ENCODE results near the gene OOEP. TPM values are rescaled to one million over a fixed set of nuclear protein-coding genes. Genes with fewer than 3 reads are reported as not detected.

OOEP gene
- total RNA-seq, 1 experiment from 2014 or later = 1.1 TPM

- TF ChIP-seq PREB (CRISPR knock-in tag; IDR thresholded peaks at IDR 0.05; ENCODE audit: borderline replicate concordance) (no peak), ZNF138 (CRISPR knock-in tag; conservative IDR thresholded peaks at IDR 0.05) (no peak), GRHL2 (CRISPR knock-in tag; IDR thresholded peaks at IDR 0.05; ENCODE audit: insufficient replicate concordance, severe bottlenecking) (no peak), STAT6 (CRISPR knock-in tag; conservative IDR thresholded peaks at IDR 0.05; ENCODE audit: low read depth) (no peak), FOXJ3 (CRISPR knock-in tag; IDR thresholded peaks at IDR 0.05; ENCODE audit: borderline replicate concordance) (no peak), GABPB1 (CRISPR knock-in tag; IDR thresholded peaks at IDR 0.05) (no peak), SMAD4 (CRISPR knock-in tag; IDR thresholded peaks at IDR 0.05) (no peak), SP1 (CRISPR knock-in tag; conservative IDR thresholded peaks at IDR 0.05) (peak; percentile 63; the same call in 1 of the 2 replicates), ZNF263 (CRISPR knock-in tag; IDR thresholded peaks at IDR 0.05; ENCODE audit: low read depth) (no peak), HMGA2 (CRISPR knock-in tag; IDR thresholded peaks at IDR 0.05) (no peak), ELF4 (CRISPR knock-in tag; IDR thresholded peaks at IDR 0.05; ENCODE audit: low read depth) (no peak), ZNF512 (CRISPR knock-in tag; IDR thresholded peaks at IDR 0.05; ENCODE audit: borderline replicate concordance) (no peak), ESRRA (CRISPR knock-in tag; IDR thresholded peaks at IDR 0.05; ENCODE audit: borderline replicate concordance) (no peak), CBFB (CRISPR knock-in tag; IDR thresholded peaks at IDR 0.05; ENCODE audit: low read depth) (no peak), CREB1 (CRISPR knock-in tag; IDR thresholded peaks at IDR 0.05) (no peak)
- TF ChIP-seq, protein P1, sequence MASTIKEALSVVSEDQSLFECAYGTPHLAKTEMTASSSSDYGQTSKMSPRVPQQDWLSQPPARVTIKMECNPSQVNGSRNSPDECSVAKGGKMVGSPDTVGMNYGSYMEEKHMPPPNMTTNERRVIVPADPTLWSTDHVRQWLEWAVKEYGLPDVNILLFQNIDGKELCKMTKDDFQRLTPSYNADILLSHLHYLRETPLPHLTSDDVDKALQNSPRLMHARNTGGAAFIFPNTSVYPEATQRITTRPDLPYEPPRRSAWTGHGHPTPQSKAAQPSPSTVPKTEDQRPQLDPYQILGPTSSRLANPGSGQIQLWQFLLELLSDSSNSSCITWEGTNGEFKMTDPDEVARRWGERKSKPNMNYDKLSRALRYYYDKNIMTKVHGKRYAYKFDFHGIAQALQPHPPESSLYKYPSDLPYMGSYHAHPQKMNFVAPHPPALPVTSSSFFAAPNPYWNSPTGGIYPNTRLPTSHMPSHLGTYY (CRISPR knock-in tag; IDR thresholded peaks at IDR 0.05) = no peak
- TF ChIP-seq, protein P2, sequence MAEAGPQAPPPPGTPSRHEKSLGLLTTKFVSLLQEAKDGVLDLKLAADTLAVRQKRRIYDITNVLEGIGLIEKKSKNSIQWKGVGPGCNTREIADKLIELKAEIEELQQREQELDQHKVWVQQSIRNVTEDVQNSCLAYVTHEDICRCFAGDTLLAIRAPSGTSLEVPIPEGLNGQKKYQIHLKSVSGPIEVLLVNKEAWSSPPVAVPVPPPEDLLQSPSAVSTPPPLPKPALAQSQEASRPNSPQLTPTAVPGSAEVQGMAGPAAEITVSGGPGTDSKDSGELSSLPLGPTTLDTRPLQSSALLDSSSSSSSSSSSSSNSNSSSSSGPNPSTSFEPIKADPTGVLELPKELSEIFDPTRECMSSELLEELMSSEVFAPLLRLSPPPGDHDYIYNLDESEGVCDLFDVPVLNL (CRISPR knock-in tag; IDR thresholded peaks at IDR 0.05; ENCODE audit: borderline replicate concordance, low read depth) = no peak
Observed at GRCh38 chr6:73388800-73389512, 19.3 kb upstream of the OOEP start (continued).

DNA sequence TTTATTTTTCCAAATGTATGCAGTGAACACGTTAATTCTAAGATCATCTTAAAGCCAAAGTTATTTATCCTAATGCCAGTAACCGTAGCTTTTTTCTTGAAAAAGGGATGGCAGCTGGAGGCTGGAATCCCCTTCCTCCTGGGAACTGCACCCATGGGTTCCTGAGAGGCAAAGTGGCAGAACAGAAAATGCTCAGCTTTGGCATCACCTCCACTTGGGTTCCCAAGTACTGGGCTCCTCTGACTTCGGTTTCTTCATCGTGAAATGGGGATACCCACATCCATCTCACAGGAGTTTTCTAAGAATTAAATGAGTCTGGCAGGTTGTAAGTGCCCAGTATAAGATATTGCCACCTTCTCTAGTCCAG lies 18.7 kb upstream of the OOEP start:
- peaks cover 12% of the 10 kb centered on the region for H3K27me3 Mint-ChIP-seq (ENCODE audit: low read depth)
- peak overlapping the region; percentile 60; the same call in 1 of the 2 replicates for H3K27ac Mint-ChIP-seq
- no peaks in the 10 kb centered on the region for H3K36me3 Mint-ChIP-seq
- no peak for ATAC-seq
- DNase-seq (ENCODE audit: low spot score) = no peak
- H3K4me1 Mint-ChIP-seq = peaks cover 29% of the 10 kb centered on the region
- CTCF ChIA-PET = interaction anchor here (0.6 to 3.3 kb wide), 30 partner anchors 9 to 772 kb away, joined by 3 to 67 read pairs (median 5); partner anchors contain the start of genes CGAS, MTO1 and OOEP
- no peaks in the 10 kb centered on the region for H3K9me3 Mint-ChIP-seq
- POLR2A ChIA-PET = interaction anchor here (0.7 to 1.3 kb wide), 8 partner anchors 11 to 265 kb away, joined by 3 to 9 read pairs (median 3); partner anchors contain the start of gene KHDC1
- peak overlapping the region; percentile 72 for H3K4me3 Mint-ChIP-seq
- TF ChIP-seq ELF4 (CRISPR knock-in tag; IDR thresholded peaks at IDR 0.05; ENCODE audit: low read depth) (no peak), SOX15 (CRISPR knock-in tag; IDR thresholded peaks at IDR 0.05) (no peak), JUN (CRISPR knock-in tag; IDR thresholded peaks at IDR 0.05) (no peak), JAZF1 (CRISPR knock-in tag; IDR thresholded peaks at IDR 0.05) (no peak), NFE2L1 (CRISPR knock-in tag; IDR thresholded peaks at IDR 0.05) (no peak), TP53 (CRISPR knock-in tag; IDR thresholded peaks at IDR 0.05) (no peak)
- TF ChIP-seq, protein P3, sequence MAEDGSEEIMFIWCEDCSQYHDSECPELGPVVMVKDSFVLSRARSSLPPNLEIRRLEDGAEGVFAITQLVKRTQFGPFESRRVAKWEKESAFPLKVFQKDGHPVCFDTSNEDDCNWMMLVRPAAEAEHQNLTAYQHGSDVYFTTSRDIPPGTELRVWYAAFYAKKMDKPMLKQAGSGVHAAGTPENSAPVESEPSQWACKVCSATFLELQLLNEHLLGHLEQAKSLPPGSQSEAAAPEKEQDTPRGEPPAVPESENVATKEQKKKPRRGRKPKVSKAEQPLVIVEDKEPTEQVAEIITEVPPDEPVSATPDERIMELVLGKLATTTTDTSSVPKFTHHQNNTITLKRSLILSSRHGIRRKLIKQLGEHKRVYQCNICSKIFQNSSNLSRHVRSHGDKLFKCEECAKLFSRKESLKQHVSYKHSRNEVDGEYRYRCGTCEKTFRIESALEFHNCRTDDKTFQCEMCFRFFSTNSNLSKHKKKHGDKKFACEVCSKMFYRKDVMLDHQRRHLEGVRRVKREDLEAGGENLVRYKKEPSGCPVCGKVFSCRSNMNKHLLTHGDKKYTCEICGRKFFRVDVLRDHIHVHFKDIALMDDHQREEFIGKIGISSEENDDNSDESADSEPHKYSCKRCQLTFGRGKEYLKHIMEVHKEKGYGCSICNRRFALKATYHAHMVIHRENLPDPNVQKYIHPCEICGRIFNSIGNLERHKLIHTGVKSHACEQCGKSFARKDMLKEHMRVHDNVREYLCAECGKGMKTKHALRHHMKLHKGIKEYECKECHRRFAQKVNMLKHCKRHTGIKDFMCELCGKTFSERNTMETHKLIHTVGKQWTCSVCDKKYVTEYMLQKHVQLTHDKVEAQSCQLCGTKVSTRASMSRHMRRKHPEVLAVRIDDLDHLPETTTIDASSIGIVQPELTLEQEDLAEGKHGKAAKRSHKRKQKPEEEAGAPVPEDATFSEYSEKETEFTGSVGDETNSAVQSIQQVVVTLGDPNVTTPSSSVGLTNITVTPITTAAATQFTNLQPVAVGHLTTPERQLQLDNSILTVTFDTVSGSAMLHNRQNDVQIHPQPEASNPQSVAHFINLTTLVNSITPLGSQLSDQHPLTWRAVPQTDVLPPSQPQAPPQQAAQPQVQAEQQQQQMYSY (CRISPR knock-in tag; IDR thresholded peaks at IDR 0.05) = no peak
- TF ChIP-seq, protein P4, sequence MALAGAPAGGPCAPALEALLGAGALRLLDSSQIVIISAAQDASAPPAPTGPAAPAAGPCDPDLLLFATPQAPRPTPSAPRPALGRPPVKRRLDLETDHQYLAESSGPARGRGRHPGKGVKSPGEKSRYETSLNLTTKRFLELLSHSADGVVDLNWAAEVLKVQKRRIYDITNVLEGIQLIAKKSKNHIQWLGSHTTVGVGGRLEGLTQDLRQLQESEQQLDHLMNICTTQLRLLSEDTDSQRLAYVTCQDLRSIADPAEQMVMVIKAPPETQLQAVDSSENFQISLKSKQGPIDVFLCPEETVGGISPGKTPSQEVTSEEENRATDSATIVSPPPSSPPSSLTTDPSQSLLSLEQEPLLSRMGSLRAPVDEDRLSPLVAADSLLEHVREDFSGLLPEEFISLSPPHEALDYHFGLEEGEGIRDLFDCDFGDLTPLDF (CRISPR knock-in tag; IDR thresholded peaks at IDR 0.05) = no peak

Measured in WTC11 (cell line).